HG03432 (cell line): Measurements from ENCODE around the gene ZNF19.

ENCODE experiments used
- ATAC-seq: cut with Tn5 transposase; IDR thresholded peaks from one replicate; pipeline ENCODE4 v1.9.1; 2021; ENCODE audit warnings: mild to moderate bottlenecking, moderate library complexity; ENCODE audit not compliant: unreplicated experiment

Gene ZNF19

GRCh38 chr16:71491054-71491453 lies 1.9 kb upstream of the ZNF19 start:
- ATAC-seq: no peak

- no peak for ATAC-seq
Measured at GRCh38 chr16:71490361-71490760, 1.2 kb upstream of the ZNF19 start.

- ATAC-seq: peak; percentile 93
Measured at GRCh38 chr16:71484006-71484893, 4.9 kb downstream of the ZNF19 start.

GRCh38 chr16:71482569-71482968 lies 6.6 kb downstream of the ZNF19 start:
- ATAC-seq: no peak

- no peak for ATAC-seq
Measured at GRCh38 chr16:71480956-71481355, 8.2 kb downstream of the ZNF19 start.

GRCh38 chr16:71479420-71479819 lies 9.7 kb downstream of the ZNF19 start:
- ATAC-seq: no peak

- ATAC-seq: no peak
Measured at GRCh38 chr16:71476457-71477124, 12.5 kb downstream of the ZNF19 start.

GRCh38 chr16:71474864-71475263 lies 14.3 kb downstream of the ZNF19 start:
- ATAC-seq: no peak

GRCh38 chr16:71473891-71474290 lies 15.2 kb downstream of the ZNF19 start:
- no peak for ATAC-seq

GRCh38 chr16:71472931-71473330 lies 16.2 kb downstream of the ZNF19 start:
- no peak for ATAC-seq

- no peak for ATAC-seq
Measured at GRCh38 chr16:71472051-71472450, 17.1 kb downstream of the ZNF19 start.

- no peak for ATAC-seq
Measured at GRCh38 chr16:71467810-71468209, 21.3 kb downstream of the ZNF19 start.

- ATAC-seq: no peak
Measured at GRCh38 chr16:71464231-71464630, 24.9 kb downstream of the ZNF19 start.

GRCh38 chr16:71461686-71462648 lies 27.2 kb downstream of the ZNF19 start, which contains the start of gene ZNF23:
TSS of gene ZNF23 (minus strand) at chr16:71462247. CDS start at chr16:71456796, 5,451 bp downstream.
- peak; percentile 99 for ATAC-seq

GRCh38 chr16:71460941-71461340 lies 28.2 kb downstream of the ZNF19 start:
- ATAC-seq: no peak

- ATAC-seq: no peak
Measured at GRCh38 chr16:71460236-71460635, 28.9 kb downstream of the ZNF19 start.

GRCh38 chr16:71459510-71459909 lies 29.6 kb downstream of the ZNF19 start:
- no peak for ATAC-seq

- no peak for ATAC-seq
Measured at GRCh38 chr16:71456801-71457200, 32.3 kb downstream of the ZNF19 start.

- no peak for ATAC-seq
Measured at GRCh38 chr16:71453036-71453435, 36.1 kb downstream of the ZNF19 start.

GRCh38 chr16:71449020-71449419 lies 40.1 kb downstream of the ZNF19 start:
- no peak for ATAC-seq

GRCh38 chr16:71448274-71448866 lies 40.8 kb downstream of the ZNF19 start:
- ATAC-seq: no peak
